Activated CD8-positive, alpha-beta memory T cell treated with anti-CD3 and anti-CD28 coated beads for 4 hours (primary cell): Measurements from ENCODE around the gene DCBLD1.

ENCODE experiments used
- DNase-seq, 2 donors: peaks; one replicate each; pipeline ENCODE4 v3.0.0-alpha.2; 2020; ENCODE audit warnings: low read depth in 2 of 2

Gene DCBLD1

DNA sequence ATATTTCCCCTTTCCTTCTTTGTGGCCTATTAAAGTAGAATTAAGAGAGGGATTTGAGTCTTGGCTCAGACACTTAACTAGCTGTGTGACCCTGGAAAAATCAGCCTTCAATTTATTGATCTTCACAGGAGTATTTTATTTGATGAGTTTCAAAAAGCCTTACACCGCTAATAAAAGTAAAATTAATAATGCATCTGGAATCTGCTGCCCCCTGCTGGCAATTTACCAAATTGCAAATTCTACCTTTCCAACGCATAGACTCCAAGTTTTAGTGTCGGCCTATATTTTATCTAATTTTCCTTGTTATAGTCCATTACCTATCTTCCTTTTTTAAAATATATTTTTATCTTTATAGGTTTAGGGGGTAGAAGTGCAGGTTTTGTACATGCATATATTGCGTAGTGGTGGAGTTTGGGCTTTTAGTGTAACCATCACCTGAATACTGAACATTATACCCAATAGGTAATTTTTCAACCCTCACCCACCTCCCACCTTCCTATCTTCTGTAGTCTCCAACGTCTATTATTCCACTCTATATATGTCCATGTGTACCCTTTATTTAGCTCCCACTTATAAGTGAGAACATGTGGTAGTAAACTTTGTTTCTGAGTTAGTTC lies 73.5 kb downstream of the DCBLD1 start:
- peak; percentile 26 to 41 for DNase-seq

DNA sequence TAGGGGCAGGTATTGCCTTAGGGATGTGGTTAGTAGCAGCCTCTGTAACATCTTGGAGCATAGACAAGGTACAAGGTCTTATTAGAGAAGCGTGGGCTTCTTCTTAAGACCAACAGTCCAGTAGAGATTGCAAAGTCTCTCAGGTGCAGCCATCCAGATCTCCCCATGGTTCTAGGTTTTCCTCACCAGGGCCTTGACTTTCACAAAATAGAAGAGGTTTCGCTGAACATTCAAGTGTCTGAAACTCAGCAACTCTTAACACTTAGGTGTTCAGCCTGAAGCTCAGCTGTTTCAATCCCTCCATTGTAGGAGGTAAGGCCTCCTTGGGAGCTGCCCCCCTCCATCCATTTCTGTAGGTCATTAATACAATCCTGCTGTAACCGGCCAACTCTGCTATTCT lies 75.5 kb downstream of the DCBLD1 start:
- no peak for DNase-seq

DNA sequence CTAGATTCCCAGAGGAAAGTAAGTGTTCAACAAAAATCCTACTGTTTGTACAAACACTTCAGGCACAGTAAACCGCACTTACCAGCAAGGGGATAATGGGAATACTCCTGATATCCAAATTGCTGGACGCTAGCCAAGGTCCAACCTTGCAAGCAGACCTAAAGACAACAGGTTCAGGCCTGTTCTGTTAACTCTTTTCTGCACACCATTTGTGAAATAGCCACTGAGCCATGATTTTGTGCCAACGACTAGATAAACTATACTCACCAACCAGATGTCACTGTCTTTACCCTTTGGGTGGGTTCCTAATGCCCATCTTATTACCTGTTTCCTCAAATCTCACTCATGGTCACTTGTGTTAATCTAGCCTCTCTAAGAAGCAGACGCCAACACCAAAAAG lies 76.3 kb downstream of the DCBLD1 start:
- no peak for DNase-seq

DNA sequence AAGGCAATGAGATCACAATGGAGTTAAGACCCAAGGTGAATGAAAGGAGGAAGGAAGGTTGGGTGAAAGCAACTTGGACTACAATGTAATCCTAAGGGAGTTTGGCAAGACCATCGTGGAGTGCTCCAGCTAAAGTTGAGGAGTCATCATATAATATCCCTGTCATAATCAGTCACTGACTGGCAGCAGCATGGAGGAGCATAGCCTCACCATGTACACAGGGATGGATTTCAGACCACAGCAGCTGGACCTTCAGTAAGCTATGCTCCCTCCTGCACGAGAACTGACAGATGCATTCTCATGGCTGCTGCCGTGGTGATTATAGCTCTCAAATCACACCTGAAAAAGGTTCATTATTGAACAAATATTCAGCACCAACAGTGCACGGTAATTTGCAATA lies 76.8 kb downstream of the DCBLD1 start:
- DNase-seq: no peak

DNA sequence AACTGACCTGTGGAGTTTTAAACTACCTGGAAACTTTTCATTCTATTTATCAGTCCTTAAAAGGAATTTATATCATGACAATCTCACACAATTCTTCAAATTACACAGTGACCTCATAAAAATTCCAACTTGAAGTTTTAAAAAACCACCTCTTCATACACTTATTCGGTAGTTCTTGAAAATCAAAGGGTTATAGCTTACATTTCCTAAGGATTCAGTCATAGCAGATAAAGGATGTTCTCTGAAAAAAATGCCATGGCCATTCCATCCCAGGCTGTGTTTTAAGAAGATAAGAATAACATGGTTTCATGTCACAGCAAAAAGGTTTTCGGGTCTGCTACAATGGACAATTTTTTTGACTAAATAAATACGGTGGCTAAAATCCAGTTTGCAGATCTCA lies 78.7 kb downstream of the DCBLD1 start:
- DNase-seq: no peak

DNA sequence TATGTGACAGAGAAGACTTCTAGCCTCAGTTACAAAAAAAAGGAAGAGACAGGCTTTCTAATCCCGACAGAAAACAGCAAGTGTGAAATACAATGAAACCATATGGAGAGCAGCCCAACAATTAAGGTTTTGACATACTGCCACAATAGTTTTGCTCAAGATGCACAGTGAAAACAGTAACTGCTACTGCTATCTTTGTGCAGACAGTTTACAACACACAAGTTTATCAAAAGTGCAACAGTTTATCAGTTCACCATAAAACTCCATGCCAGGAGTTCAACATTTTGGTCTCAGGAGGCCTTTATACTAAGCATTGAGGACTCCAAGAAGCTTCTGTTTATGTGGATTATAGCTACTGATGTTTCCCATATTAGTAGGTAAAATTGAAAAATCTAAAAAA lies 82.2 kb downstream of the DCBLD1 start:
- DNase-seq: no peak

DNA sequence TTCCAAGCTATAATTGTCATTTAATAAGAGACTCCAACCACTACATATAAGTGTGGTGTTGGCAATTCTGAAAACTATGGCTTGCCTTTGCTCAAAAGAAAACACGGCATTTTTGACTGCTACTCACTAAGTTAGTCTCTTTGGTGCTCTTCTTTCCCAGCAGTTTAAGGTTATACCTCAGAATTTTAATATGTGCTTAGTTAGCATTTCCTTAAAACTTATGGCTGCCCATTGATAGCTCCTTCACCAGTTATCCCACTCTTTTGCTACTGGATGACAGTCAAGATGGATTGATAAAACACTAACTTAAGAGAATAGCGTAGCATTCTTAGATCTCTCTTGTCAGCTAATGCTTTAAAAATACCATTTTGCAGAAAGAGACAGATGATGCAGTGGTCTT lies 85.8 kb downstream of the DCBLD1 start:
- no peak for DNase-seq

DNA sequence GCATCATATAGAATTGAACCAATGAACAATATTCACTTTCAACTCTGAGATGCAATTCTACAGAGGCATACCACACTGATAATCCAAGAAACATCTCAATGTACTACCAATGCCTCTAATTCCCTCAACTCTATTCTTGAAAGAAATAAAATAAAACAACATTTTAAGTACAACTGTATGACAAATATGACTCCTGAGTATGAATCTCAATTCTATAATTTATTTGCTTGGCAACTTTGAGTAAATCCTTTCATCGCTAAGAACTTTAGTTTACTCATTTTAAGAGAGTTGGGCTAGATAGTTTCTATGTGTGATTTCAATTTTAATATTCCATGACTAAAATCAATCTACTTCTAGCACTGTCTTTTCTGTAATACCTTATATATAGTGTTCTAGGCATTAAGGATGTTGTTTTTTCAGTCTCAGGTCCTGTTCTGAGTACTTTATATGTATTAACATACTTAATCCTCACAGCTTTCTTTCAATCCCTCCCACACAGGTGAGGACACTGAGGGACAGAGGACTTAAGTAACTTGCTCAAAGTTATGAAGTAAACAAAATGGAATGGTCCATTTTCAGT lies 86.4 kb downstream of the DCBLD1 start:
- no peak for DNase-seq

DNA sequence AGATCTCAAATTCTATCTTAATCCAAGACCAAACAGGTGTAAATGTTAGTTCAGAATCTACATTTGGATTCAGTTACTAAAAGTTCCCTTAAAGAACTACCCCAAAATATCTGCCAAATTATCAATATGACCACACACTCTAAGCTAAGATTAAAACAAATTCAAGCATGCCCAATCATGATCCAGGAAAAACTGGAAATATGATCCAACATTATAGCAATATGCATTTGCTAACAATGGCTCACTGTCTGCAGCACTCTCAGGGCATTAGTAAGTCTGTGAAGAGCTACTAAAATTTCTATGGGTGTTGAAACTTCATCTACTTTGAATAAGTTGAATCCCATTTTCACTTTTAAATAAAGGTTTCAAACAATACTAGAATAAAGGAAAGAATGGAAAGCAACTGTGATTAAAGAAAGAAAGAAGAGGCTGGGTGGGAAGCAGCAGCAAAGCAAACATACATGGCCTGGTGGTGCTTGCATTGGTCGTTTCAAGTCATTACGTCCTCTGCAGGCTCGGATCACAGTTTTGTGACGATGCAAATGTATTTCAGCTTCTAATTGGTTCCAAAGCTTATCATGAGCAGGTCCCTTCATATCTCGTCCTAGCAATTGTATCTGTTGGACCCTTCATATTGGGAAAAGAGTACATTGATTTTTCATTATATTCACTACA lies 90.7 kb downstream of the DCBLD1 start:
- no peak for DNase-seq

DNA sequence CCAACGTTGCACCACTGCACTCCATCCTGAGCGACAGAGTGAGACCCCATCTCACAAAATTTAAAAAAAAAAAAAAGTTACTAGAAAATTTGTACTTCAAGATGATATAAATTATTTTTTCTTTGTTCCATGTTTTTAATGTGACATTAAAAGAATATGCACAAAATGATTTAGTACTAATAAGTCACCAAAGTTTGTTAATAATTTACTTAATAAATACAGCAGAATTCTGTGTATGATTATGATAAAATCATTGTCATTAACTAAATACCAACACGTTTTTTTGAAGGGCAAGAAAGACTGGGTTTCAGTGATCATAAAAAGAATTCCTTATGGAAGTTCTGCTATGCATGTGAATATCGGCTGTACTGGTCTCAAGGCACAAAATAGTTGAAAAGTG lies 91.7 kb downstream of the DCBLD1 start:
- no peak for DNase-seq

DNA sequence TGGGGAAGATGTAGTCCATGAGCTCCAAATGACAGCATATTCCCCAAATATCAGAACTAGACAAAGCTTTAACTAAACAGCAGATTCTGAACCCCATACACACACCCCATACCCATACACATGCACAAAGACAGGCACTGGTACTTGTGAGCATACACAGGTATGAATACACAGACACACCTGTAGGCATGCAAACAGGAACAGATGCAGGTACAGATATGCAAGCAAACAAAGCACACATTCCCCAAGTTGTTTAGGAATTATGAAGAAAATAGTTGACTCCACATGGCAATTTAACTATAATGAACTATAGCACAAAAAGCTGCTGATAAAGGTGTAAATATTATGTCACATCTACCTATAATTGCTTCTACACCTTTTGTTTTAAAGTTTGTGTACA lies 103.2 kb downstream of the DCBLD1 start:
- DNase-seq: no peak

DNA sequence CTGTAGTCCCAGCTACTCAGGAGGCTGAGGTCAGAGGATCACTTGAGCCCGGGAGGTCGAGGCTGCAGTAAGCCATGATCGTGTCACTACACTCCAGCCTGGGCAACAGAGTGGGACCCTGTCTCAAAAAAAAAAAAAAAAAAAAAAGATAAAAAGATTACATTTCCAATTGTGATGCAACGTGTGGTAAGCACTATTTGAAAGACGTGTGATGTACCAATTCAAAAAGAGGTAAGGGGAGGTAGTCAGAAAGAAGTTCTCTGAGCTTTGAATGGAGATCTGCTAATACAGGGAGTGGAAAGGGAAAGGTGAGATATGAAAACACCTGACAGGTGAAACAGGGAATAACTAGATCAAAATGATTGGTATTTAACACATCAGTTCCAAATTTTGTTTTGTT lies 108.0 kb downstream of the DCBLD1 start:
- no peak for DNase-seq

DNA sequence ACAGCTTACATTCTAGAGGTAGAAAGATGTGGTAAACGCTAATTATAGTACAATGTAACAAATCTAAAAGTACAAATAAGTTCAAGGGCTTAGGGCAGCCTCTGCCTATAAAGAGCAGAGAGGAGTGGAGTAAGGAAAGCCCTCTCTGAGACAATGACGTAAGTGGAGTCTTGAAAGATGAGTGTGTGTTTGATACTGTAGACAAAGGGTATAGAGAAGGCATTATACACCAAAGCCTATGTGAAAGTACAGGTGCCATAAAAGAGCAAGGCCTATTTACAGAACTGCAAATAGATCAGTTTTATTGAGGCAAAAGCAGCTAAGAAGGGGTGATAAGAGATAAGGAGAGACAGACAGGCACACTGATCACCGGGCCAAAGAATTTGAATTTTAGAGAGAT lies 108.9 kb downstream of the DCBLD1 start:
- no peak for DNase-seq

DNA sequence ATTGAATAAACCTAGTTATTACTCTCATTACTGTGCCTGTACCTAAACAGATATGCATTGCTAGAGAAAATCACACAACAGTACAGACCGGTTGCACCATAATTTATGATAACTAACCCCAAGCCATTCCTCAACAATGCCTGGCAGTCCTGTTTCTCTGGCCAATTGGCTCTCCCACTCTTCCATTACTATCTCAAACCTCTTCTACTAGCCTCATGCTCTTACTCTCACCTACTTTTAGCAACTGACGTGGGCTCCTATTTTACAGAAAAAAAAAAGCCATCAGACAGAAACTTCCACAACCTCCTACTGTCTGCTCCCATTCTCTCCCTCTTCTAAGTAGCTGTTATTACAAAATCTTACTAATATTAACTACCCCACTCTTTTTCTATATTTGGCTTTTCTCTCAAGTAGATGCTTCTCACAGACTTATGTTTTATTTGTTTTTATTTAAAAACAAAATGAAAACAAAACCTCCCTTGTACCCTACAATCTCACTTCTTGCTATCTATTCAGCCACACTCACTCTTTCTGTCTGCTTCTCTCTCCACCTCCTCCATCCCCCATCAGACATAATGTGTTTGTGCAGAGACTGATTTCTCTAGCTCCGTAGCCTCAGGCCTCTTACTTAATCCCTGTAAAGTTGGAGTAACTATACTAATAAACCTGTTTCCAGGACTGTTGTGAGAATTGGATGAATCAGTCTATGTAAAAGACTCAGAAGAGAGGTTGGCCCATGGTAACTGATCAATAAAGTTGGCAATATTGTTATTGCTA lies 110.7 kb downstream of the DCBLD1 start:
- no peak for DNase-seq

DNA sequence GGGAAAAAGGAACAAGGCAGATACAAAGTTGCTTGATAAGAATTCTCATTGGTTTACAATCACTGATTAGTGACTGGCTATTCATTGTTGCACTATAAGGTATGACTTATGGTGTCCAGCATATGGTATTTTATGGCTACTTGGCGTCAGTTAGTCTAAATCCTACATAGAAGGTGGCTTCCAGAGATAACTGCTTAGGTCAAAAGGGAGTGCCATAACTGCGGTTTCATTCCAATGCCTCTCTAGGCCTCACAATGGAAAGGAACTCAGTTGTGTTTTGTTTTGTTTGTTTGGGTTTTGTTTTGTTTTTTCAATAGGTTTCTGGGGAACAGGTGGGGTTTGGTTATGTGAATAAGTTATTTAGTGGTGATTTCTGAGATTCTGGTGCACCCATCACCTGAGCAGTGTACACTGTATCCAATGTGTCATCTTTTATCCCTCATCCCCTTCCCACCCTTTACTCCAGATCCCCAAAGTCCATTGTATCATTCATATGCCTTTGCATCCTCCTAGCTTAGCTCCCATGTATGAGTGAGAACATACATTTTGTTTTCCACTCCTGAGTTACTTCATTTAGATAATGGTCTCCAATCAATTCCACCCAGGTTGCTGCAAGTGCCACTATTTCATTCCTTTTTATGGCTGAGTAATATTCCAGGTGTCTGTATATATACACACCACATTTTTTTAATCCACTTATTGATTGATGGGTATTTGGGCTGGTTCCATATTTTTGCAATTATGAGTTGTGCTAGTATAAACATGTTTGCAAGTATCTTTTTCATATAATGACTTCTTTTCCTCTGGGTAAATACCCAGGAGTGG lies 112.8 kb downstream of the DCBLD1 start:
- DNase-seq: no peak

DNA sequence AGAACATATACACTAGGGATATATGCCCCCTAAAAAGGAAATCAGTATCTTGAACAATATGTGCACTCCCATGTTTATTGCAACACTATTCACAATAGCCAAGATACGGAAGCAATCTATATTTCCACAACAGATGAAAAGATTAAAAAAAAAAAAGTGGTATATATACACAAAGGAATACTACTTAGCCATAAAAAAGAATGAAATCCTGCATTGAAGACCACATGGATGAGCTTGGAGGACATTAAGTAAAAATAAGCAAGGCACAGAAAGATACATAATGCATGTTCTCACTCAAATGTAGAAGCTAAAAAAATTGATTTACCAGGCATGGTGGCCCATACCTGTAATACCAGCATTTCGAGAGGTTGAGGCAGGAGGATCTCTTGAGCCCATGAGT lies 115.3 kb downstream of the DCBLD1 start:
- DNase-seq: no peak
